H9 (cell line): ENCODE measurements around the gene NLRC3. TPM values are rescaled to one million over a fixed set of nuclear protein-coding genes. Genes with fewer than 3 reads are reported as not detected.

Experiments used
- DNase-seq: peaks from one replicate; pipeline ENCODE4 v3.0.0-alpha.2; 2017
- H2AFZ ChIP-seq: one replicate; pipeline ENCODE4 v1.6.1; 2013; ENCODE audit warnings: mild to moderate bottlenecking, low read length, control low read depth, moderate library complexity
- H2AK5ac ChIP-seq: 2 replicates; pipeline ENCODE4 v1.6.1; 2013; ENCODE audit warnings: low read length, control low read depth, mixed read lengths; ENCODE audit not compliant: insufficient read length
- H2BK120ac ChIP-seq: one replicate; pipeline ENCODE4 v1.6.1; 2013; ENCODE audit warnings: low read depth, mild to moderate bottlenecking, low read length, control low read depth, inconsistent platforms; ENCODE audit not compliant: poor library complexity, severe bottlenecking
- H2BK12ac ChIP-seq: 2 replicates; pipeline ENCODE4 v1.6.1; 2013; ENCODE audit warnings: low read length, control low read depth, mixed read lengths, low read depth; ENCODE audit not compliant: insufficient read length
- H2BK15ac ChIP-seq: 2 replicates; pipeline ENCODE4 v1.6.1; 2013; ENCODE audit warnings: low read depth, low read length, control low read depth
- H2BK20ac ChIP-seq: one replicate; pipeline ENCODE4 v1.6.1; 2013; ENCODE audit warnings: low read depth, mild to moderate bottlenecking, low read length, control low read depth, inconsistent platforms; ENCODE audit not compliant: poor library complexity, severe bottlenecking
- H2BK5ac ChIP-seq: 2 replicates; pipeline ENCODE4 v1.6.1; 2013; ENCODE audit warnings: low read length, control low read depth, mixed read lengths; ENCODE audit not compliant: insufficient read length
- H3K14ac ChIP-seq: 2 replicates; pipeline ENCODE4 v1.6.1; 2013; ENCODE audit warnings: low read length, control low read depth; ENCODE audit not compliant: insufficient read depth
- H3K18ac ChIP-seq: 2 replicates; pipeline ENCODE4 v1.6.1; 2013; ENCODE audit warnings: low read depth, mild to moderate bottlenecking, mixed read lengths, low read length, control low read depth; ENCODE audit not compliant: insufficient read length
- H3K23ac ChIP-seq: 2 replicates; pipeline ENCODE4 v1.6.1; 2013; ENCODE audit warnings: low read length, control low read depth, mixed read lengths, low read depth; ENCODE audit not compliant: insufficient read length
- H3K23me2 ChIP-seq: 2 replicates; pipeline ENCODE4 v1.6.1; 2013; ENCODE audit warnings: low read depth, mild to moderate bottlenecking, mixed read lengths, low read length, control low read depth; ENCODE audit not compliant: insufficient read length, poor library complexity, severe bottlenecking
- H3K27ac ChIP-seq: 2 replicates; pipeline ENCODE4 v1.5.1; 2013; ENCODE audit warnings: low read length, control low read depth, mixed read lengths, low read depth; ENCODE audit not compliant: insufficient read length
- H3K27me3 ChIP-seq: 2 replicates; pipeline ENCODE4 v1.6.1; 2013; ENCODE audit warnings: low read length, control low read depth, inconsistent platforms; ENCODE audit not compliant: insufficient read depth
- H3K4ac ChIP-seq: 2 replicates; pipeline ENCODE4 v1.6.1; 2013; ENCODE audit warnings: low read depth, mild to moderate bottlenecking, control low read depth, inconsistent platforms, low read length, moderate library complexity
- H3K4me1 ChIP-seq: 2 replicates; pipeline ENCODE4 v1.6.1; 2013; ENCODE audit warnings: low read length, control low read depth, inconsistent platforms; ENCODE audit not compliant: insufficient read depth
- H3K4me2 ChIP-seq: 2 replicates; pipeline ENCODE4 v1.6.1; 2013; ENCODE audit warnings: low read length, control low read depth, mixed read lengths; ENCODE audit not compliant: insufficient read length, insufficient read depth
- H3K56ac ChIP-seq: 2 replicates; pipeline ENCODE4 v1.6.1; 2013; ENCODE audit warnings: low read depth, mild to moderate bottlenecking, mixed read lengths, low read length, control low read depth; ENCODE audit not compliant: insufficient read length
- H3K79me1 ChIP-seq: 2 replicates; pipeline ENCODE4 v1.6.1; 2013; ENCODE audit warnings: low read depth, mild to moderate bottlenecking, moderate library complexity, low read length, control low read depth, inconsistent platforms; ENCODE audit not compliant: insufficient read depth, poor library complexity, severe bottlenecking
- H3K79me2 ChIP-seq: 2 replicates; pipeline ENCODE4 v1.6.1; 2013; ENCODE audit warnings: low read length, control low read depth, inconsistent platforms; ENCODE audit not compliant: insufficient read depth
- H3K9ac ChIP-seq: 2 replicates; pipeline ENCODE4 v1.6.1; 2013; ENCODE audit warnings: low read length, control low read depth, mixed read lengths; ENCODE audit not compliant: insufficient read length; ENCODE audit errors: extremely low read depth
- H3K9me3 ChIP-seq: one replicate; pipeline ENCODE4 v1.6.1; 2013; ENCODE audit warnings: low read depth, low read length, inconsistent platforms; ENCODE audit not compliant: control insufficient read depth
- H3T11ph ChIP-seq: one replicate; pipeline ENCODE4 v1.6.1; 2013; ENCODE audit warnings: mild to moderate bottlenecking, low read length, control low read depth, inconsistent platforms
- H4K20me1 ChIP-seq: one replicate; pipeline ENCODE4 v1.6.1; 2013; ENCODE audit not compliant: control insufficient read depth, insufficient read length, insufficient read depth
- H4K5ac ChIP-seq: 2 replicates; pipeline ENCODE4 v1.6.1; 2013; ENCODE audit warnings: low read depth, mild to moderate bottlenecking, mixed read lengths, low read length, control low read depth; ENCODE audit not compliant: insufficient read length
- H4K8ac ChIP-seq: replicated peaks from 2 replicates; pipeline ENCODE4 v1.6.1; 2013; ENCODE audit warnings: low read length, control low read depth, mixed read lengths, low read depth; ENCODE audit not compliant: insufficient read length
- H4K91ac ChIP-seq: 2 replicates; pipeline ENCODE4 v1.6.1; 2013; ENCODE audit warnings: low read depth, mild to moderate bottlenecking, moderate library complexity, mixed read lengths, low read length, control low read depth; ENCODE audit not compliant: insufficient read length
- H3K27ac Mint-ChIP-seq, 3 experiments: 2 replicates in 2 of 3; 3 replicates in 1 of 3; pipeline ENCODE4 v1.8.0; 2020 to 2021; ENCODE audit warnings: mixed read lengths in 3 of 3, mild to moderate bottlenecking in 1 of 3, moderate library complexity in 1 of 3
- H3K27me3 Mint-ChIP-seq: 2 replicates; pipeline ENCODE4 v1.8.0; 2021; ENCODE audit warnings: low read depth, mild to moderate bottlenecking, moderate library complexity, mixed read lengths
- H3K36me3 Mint-ChIP-seq, 3 experiments: 2 replicates in 2 of 3; 3 replicates in 1 of 3; pipeline ENCODE4 v1.8.0; 2020 to 2021; ENCODE audit warnings: low read depth in 3 of 3, mixed read lengths in 3 of 3; ENCODE audit not compliant: insufficient read depth in 1 of 3
- H3K4me1 Mint-ChIP-seq, 2 experiments: 2 replicates each; pipeline ENCODE4 v1.8.0; 2020; ENCODE audit warnings: mixed read lengths in 2 of 2
- H3K4me3 Mint-ChIP-seq, 2 experiments: 2 replicates in 1 of 2; 3 replicates in 1 of 2; pipeline ENCODE4 v1.8.0; 2020 to 2021; ENCODE audit warnings: mild to moderate bottlenecking in 2 of 2, mixed read lengths in 2 of 2, moderate library complexity in 1 of 2
- H3K9me3 Mint-ChIP-seq, 2 experiments: 2 replicates in 1 of 2; 3 replicates in 1 of 2; pipeline ENCODE4 v1.8.0; 2020; ENCODE audit warnings: mild to moderate bottlenecking in 2 of 2, mixed read lengths in 2 of 2, moderate library complexity in 1 of 2
- WGBS: extraction: QIAGEN DNeasy Blood & Tissue Kit; methylation state at CpG from one replicate; pipeline ENCODE4 v1.1.7; 2013; ENCODE audit warnings: missing lambda C conversion rate, low lambda C conversion rate, mixed read lengths; ENCODE audit not compliant: insufficient read length; ENCODE audit errors: extremely low coverage; 5-methylcytosine and 5-hydroxymethylcytosine counted together
- total RNA-seq: library from RNA; stranded (reverse); gene quantifications from 2 replicates; pipeline ENCODE4 v1.2.1, GENCODE V29; 2021
- TF ChIP-seq, protein P1 (sequence below): fragments of 200-600 bp; sonication (generic); conservative IDR thresholded peaks from 3 replicates; pipeline ENCODE4 v1.8.0; 2021; ENCODE audit warnings: antibody characterized with exemption, mild to moderate bottlenecking

The NLRC3 gene
- total RNA-seq, 1 experiment from 2014 or later, result 0.44 TPM

DNA sequence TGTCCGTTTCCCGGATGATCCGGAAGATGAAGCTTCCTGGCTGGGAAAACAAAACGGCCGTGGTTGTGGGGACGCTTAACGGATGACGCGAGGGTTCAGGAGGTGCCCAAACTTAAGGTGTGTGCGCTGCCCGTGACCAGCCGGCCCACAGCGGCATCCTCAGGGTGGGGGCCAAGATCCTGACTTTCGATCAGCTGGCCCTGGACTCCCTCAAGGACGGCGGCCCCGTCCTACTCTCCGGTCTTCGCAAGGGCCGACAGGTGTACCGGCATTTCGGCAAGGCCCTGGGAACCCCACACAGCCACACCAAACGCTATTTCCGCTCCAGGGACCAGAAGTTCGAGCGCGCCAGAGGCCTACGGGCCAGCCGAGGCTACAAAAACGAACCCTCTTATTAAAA lies 80.8 kb downstream of the NLRC3 start:
- TF ChIP-seq, protein P1, sequence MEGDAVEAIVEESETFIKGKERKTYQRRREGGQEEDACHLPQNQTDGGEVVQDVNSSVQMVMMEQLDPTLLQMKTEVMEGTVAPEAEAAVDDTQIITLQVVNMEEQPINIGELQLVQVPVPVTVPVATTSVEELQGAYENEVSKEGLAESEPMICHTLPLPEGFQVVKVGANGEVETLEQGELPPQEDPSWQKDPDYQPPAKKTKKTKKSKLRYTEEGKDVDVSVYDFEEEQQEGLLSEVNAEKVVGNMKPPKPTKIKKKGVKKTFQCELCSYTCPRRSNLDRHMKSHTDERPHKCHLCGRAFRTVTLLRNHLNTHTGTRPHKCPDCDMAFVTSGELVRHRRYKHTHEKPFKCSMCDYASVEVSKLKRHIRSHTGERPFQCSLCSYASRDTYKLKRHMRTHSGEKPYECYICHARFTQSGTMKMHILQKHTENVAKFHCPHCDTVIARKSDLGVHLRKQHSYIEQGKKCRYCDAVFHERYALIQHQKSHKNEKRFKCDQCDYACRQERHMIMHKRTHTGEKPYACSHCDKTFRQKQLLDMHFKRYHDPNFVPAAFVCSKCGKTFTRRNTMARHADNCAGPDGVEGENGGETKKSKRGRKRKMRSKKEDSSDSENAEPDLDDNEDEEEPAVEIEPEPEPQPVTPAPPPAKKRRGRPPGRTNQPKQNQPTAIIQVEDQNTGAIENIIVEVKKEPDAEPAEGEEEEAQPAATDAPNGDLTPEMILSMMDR, result no peak
- no peak overlapping the region for H2BK120ac ChIP-seq
- H3K27me3 Mint-ChIP-seq, result peaks cover 10% of the 10 kb centered on the region; the same call in 1 of the 2 replicates
- H3K4me3 Mint-ChIP-seq, result no peak overlapping the region
- no peak overlapping the region for H3T11ph ChIP-seq
- no peak overlapping the region for H3K23ac ChIP-seq
- H2BK5ac ChIP-seq, result no peak overlapping the region
- H3K4me2 ChIP-seq, result no peak overlapping the region
- H3K36me3 Mint-ChIP-seq, result no peaks in the 10 kb centered on the region
- no peak overlapping the region for H3K56ac ChIP-seq
- no peak overlapping the region for H3K9ac ChIP-seq
- no peak for DNase-seq
- H3K4me1 Mint-ChIP-seq, result peaks cover 0 to 5% of the 10 kb centered on the region in 2 experiments; a peak in 1 of 4 replicates
- no peak overlapping the region for H3K27ac Mint-ChIP-seq
- H4K8ac ChIP-seq, result no peak overlapping the region
- no peaks in the 10 kb centered on the region for H3K79me2 ChIP-seq
- H3K9me3 Mint-ChIP-seq, result no peaks in the 10 kb centered on the region
- no peaks in the 10 kb centered on the region for H3K9me3 ChIP-seq
- no peaks in the 10 kb centered on the region for H4K20me1 ChIP-seq
- no peaks in the 10 kb centered on the region for H3K23me2 ChIP-seq
- H3K79me1 ChIP-seq, result no peaks in the 10 kb centered on the region
- H3K4me1 ChIP-seq, result no peaks in the 10 kb centered on the region
- H4K91ac ChIP-seq, result no peak overlapping the region
- no peak overlapping the region for H2BK15ac ChIP-seq
- no peak overlapping the region for H3K18ac ChIP-seq
- H2BK12ac ChIP-seq, result no peak overlapping the region
- no peak overlapping the region for H3K14ac ChIP-seq
- WGBS, result no CpG with 5 or more reads among the region's 30 CpGs
- H2BK20ac ChIP-seq, result no peak overlapping the region
- H4K5ac ChIP-seq, result no peak overlapping the region
- H3K4ac ChIP-seq, result no peak overlapping the region
- H2AFZ ChIP-seq, result no peak overlapping the region
- no peak overlapping the region for H3K27ac ChIP-seq
- H2AK5ac ChIP-seq, result no peak overlapping the region
- no peaks in the 10 kb centered on the region for H3K27me3 ChIP-seq
